K562 (cell line): ENCODE data around the gene OR2V2. TPM values are rescaled to one million over a fixed set of nuclear protein-coding genes. Genes with fewer than 3 reads are reported as not detected.

ENCODE experiments used
- ATF7 ChIP-seq: fragments of 450-650 bp; IDR thresholded peaks from 2 replicates; pipeline ENCODE4 v1.7.1; 2014; ENCODE audit warnings: mild to moderate bottlenecking, moderate library complexity
- BRD4 ChIP-seq: fragments of 200-600 bp; sonication (generic); IDR thresholded peaks from 2 replicates; pipeline ENCODE4 v1.6.1; 2017; ENCODE audit warnings: inconsistent platforms
- CHD4 ChIP-seq: fragments of 200-600 bp; sonication (generic); IDR thresholded peaks from 3 replicates; pipeline ENCODE4 v1.6.1; 2012; ENCODE audit warnings: low read depth, mild to moderate bottlenecking, mixed read lengths, low read length, inconsistent platforms; ENCODE audit not compliant: insufficient read depth, insufficient replicate concordance, poor library complexity, severe bottlenecking
- FOXK2 ChIP-seq, 2 experiments: fragments of 450-650 bp; IDR thresholded peaks in 1 of 2; conservative IDR thresholded peaks in 1 of 2; 2 replicates each; pipeline ENCODE4 v1.6.1; 2016; ENCODE audit warnings: low read depth in 2 of 2, mild to moderate bottlenecking in 1 of 2
- FOXP1 ChIP-seq: sonication (generic); formaldehyde crosslinking; IDR thresholded peaks from 2 replicates; pipeline ENCODE4 v1.8.0; 2022; ENCODE audit warnings: mild to moderate bottlenecking, missing genetic modification reagents
- HCFC1 ChIP-seq: IDR thresholded peaks from 2 replicates; pipeline ENCODE4 v1.6.1; 2012; ENCODE audit warnings: low read depth, low read length, improper control_type of control experiment
- JUN ChIP-seq, 2 experiments: sonication (generic) in 1 of 2; formaldehyde crosslinking in 1 of 2; IDR thresholded peaks; 2 replicates each; pipeline versions ENCODE4 v1.6.1 to v1.8.0; 2012 to 2022; ENCODE audit warnings: borderline replicate concordance in 2 of 2, mild to moderate bottlenecking in 2 of 2, improper control_type of control experiment in 1 of 2, low read depth in 1 of 2, low read length in 1 of 2, missing genetic modification reagents in 1 of 2
- KDM4B ChIP-seq, 2 experiments: fragments of 450-650 bp in 1 of 2; sonication (generic) in 1 of 2; IDR thresholded peaks; 2 replicates each; pipeline ENCODE4 v1.6.1; 2016 to 2017; ENCODE audit warnings: borderline replicate concordance in 2 of 2, antibody characterized with exemption in 1 of 2, low read depth in 1 of 2, mild to moderate bottlenecking in 1 of 2
- KLF6 ChIP-seq: fragments of 250-450 bp; sonication (Bioruptor Pico); IDR thresholded peaks from 2 replicates; pipeline ENCODE4 v1.4.0; 2020; ENCODE audit warnings: mild to moderate bottlenecking, moderate library complexity, borderline replicate concordance
- LEF1 ChIP-seq: fragments of 450-650 bp; IDR thresholded peaks from 2 replicates; pipeline ENCODE4 v1.6.1; 2016; ENCODE audit warnings: mild to moderate bottlenecking
- PHTF2 ChIP-seq: fragments of 250-450 bp; sonication (Bioruptor Pico); IDR thresholded peaks from 2 replicates; pipeline ENCODE4 v1.5.0; 2021; ENCODE audit warnings: mild to moderate bottlenecking
- RBM39 ChIP-seq: fragments of 200-400 bp; formaldehyde crosslinking; optimal IDR thresholded peaks from 2 replicates; pipeline ENCODE3; 2018; ENCODE audit warnings: low read depth, low read length
- SOX6 ChIP-seq: fragments of 450-650 bp; IDR thresholded peaks from 2 replicates; pipeline ENCODE4 v1.6.1; 2014; ENCODE audit warnings: mild to moderate bottlenecking
- SP2 ChIP-seq: IDR thresholded peaks from 2 replicates; pipeline ENCODE4 v1.6.1; 2011; ENCODE audit warnings: mild to moderate bottlenecking, low read depth, low read length, moderate library complexity; ENCODE audit not compliant: poor library complexity, severe bottlenecking; ENCODE audit errors: extremely low read depth
- TEAD4 ChIP-seq, 2 experiments: sonication (generic) in 1 of 2; formaldehyde crosslinking in 1 of 2; IDR thresholded peaks; 2 replicates each; pipeline versions ENCODE4 v1.6.1 to v1.8.0; 2012 to 2022; ENCODE audit warnings: borderline replicate concordance in 1 of 2, inconsistent platforms in 1 of 2, low read length in 1 of 2, mild to moderate bottlenecking in 1 of 2, missing genetic modification reagents in 1 of 2
- ZNF133 ChIP-seq: fragments of 250-450 bp; sonication (Bioruptor Pico); IDR thresholded peaks from 2 replicates; pipeline ENCODE4 v1.4.0; 2020; ENCODE audit warnings: mild to moderate bottlenecking
- ZNF384 ChIP-seq: IDR thresholded peaks from 2 replicates; pipeline ENCODE4 v1.6.1; 2012; ENCODE audit warnings: low read depth, low read length, improper control_type of control experiment
- ZNF764 ChIP-seq: fragments of 250-450 bp; sonication (Bioruptor Pico); IDR thresholded peaks from 2 replicates; pipeline ENCODE4 v1.4.0; 2020; ENCODE audit warnings: low read depth, mild to moderate bottlenecking, moderate library complexity
- polyA plus RNA-seq, 8 experiments: library from polyadenylated mRNA; depleted of rRNA in 4 of 8; stranded (reverse) in 5 of 8; unstranded in 3 of 8; fragments of >200 nt; fragmentation: Nextera tagmentation in 2 of 8; fragmentation: Illumina TruSeq in 1 of 8; extraction: Ambion mirVana in 2 of 8; extraction: Trizol in 1 of 8; gene quantifications; 2 replicates each; pipeline versions ENCODE4 v1.2.1 to v1.2.3, GENCODE V29; 2011 to 2014; ENCODE audit warnings: inconsistent platforms in 1 of 8, missing spikeins in 1 of 8
- total RNA-seq, 7 experiments: library from RNA; depleted of rRNA in 6 of 7; stranded (reverse); fragments of >200 nt in 6 of 7; fragmentation: Illumina TruSeq in 2 of 7; extraction: Trizol in 2 of 7; gene quantifications; 2 replicates each; pipeline versions ENCODE4 v1.2.1 to v1.2.3, GENCODE V29; 2011 to 2021; ENCODE audit warnings: low replicate concordance in 1 of 7
- TF ChIP-seq, protein P1 (sequence below): fragments of 250-450 bp; sonication (Bioruptor Pico); IDR thresholded peaks from 2 replicates; pipeline ENCODE4 v1.4.0; 2020; ENCODE audit warnings: borderline replicate concordance
- TF ChIP-seq, protein P2 (sequence below): fragments of 250-450 bp; sonication (Bioruptor Pico); IDR thresholded peaks from 2 replicates; pipeline ENCODE4 v1.8.0; 2021; ENCODE audit warnings: moderate library complexity, mild to moderate bottlenecking, inconsistent platforms
- TF ChIP-seq, protein P3 (sequence below): fragments of 450-650 bp; IDR thresholded peaks from 2 replicates; pipeline ENCODE4 v1.7.0; 2016; ENCODE audit warnings: borderline replicate concordance
- TF ChIP-seq, protein P4 (sequence below): sonication (generic); formaldehyde crosslinking; IDR thresholded peaks from 2 replicates; pipeline ENCODE4 v1.8.0; 2022; ENCODE audit warnings: mild to moderate bottlenecking, missing genetic modification reagents

Gene OR2V2
- total and polyA plus RNA-seq, 9 of the 15 experiments (the other 6 are each of a cell fraction or from before 2014, with no cell fraction given) = 0.01 TPM; not detected in 8

GRCh38 chr5:181187500-181188213, 40.3 kb downstream of the OR2V2 start (continued):
- TF ChIP-seq, protein P1, sequence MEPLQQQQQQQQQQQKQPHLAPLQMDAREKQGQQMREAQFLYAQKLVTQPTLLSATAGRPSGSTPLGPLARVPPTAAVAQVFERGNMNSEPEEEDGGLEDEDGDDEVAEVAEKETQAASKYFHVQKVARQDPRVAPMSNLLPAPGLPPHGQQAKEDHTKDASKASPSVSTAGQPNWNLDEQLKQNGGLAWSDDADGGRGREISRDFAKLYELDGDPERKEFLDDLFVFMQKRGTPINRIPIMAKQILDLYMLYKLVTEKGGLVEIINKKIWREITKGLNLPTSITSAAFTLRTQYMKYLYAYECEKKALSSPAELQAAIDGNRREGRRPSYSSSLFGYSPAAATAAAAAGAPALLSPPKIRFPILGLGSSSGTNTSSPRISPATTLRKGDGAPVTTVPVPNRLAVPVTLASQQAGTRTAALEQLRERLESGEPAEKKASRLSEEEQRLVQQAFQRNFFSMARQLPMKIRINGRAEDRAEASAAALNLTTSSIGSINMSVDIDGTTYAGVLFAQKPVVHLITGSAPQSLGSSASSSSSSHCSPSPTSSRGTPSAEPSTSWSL (CRISPR knock-in tag) = no peak
- TF ChIP-seq, protein P2, sequence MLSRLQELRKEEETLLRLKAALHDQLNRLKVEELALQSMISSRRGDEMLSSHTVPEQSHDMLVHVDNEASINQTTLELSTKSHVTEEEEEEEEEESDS = no peak
- TF ChIP-seq FOXK2 (conservative IDR thresholded peaks at IDR 0.05 in 1 of 2, IDR thresholded peaks at IDR 0.05 in 1 of 2; ENCODE audit: low read depth in 2 of 2) (peak; percentile 82 to 87), ZNF133 (CRISPR knock-in tag) (no peak), TEAD4 (IDR thresholded peaks at IDR 0.05; ENCODE audit: low read length) (peak; percentile 81), TEAD4 (CRISPR knock-in tag; IDR thresholded peaks at IDR 0.05; ENCODE audit: borderline replicate concordance) (no peak), SOX6 (peak; percentile 70; the same call in 1 of the 2 replicates), FOXP1 (CRISPR knock-in tag) (peak; percentile 83; the same call in 1 of the 2 replicates), KLF6 (CRISPR knock-in tag) (no peak), HCFC1 (no peak; the same call in none of the 2 replicates), BRD4 (peak; percentile 95), ATF7 (peak; percentile 69), CHD4 (peak; percentile 67), SP2 (no peak), LEF1 (no peak), ZNF384 (no peak), PHTF2 (CRISPR knock-in tag) (0 out of 2 replicates have a peak, but pooled peaks have one; percentile 14), ZNF764 (CRISPR knock-in tag) (peak; percentile 79), JUN (IDR thresholded peaks at IDR 0.05; ENCODE audit: borderline replicate concordance, low read depth, low read length) (0 out of 2 replicates have a peak, but pooled peaks have one; percentile 31), JUN (CRISPR knock-in tag; IDR thresholded peaks at IDR 0.05; ENCODE audit: borderline replicate concordance) (peak; percentile 62; the same call in 1 of the 2 replicates), RBM39 (peak; percentile 71), KDM4B (IDR thresholded peaks at IDR 0.05; ENCODE audit: borderline replicate concordance in 2 of 2, low read depth in 1 of 2) (no peak)
- TF ChIP-seq, protein P3, sequence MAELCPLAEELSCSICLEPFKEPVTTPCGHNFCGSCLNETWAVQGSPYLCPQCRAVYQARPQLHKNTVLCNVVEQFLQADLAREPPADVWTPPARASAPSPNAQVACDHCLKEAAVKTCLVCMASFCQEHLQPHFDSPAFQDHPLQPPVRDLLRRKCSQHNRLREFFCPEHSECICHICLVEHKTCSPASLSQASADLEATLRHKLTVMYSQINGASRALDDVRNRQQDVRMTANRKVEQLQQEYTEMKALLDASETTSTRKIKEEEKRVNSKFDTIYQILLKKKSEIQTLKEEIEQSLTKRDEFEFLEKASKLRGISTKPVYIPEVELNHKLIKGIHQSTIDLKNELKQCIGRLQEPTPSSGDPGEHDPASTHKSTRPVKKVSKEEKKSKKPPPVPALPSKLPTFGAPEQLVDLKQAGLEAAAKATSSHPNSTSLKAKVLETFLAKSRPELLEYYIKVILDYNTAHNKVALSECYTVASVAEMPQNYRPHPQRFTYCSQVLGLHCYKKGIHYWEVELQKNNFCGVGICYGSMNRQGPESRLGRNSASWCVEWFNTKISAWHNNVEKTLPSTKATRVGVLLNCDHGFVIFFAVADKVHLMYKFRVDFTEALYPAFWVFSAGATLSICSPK = no peak
- TF ChIP-seq, protein P4, sequence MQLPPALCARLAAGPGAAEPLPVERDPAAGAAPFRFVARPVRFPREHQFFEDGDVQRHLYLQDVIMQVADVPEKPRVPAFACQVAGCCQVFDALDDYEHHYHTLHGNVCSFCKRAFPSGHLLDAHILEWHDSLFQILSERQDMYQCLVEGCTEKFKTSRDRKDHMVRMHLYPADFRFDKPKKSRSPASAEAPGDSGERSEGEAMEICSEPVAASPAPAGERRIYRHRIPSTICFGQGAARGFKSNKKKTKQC (CRISPR knock-in tag) = peak; percentile 39
